ENCODE results near the gene ECHDC3.

Gene ECHDC3

DNA sequence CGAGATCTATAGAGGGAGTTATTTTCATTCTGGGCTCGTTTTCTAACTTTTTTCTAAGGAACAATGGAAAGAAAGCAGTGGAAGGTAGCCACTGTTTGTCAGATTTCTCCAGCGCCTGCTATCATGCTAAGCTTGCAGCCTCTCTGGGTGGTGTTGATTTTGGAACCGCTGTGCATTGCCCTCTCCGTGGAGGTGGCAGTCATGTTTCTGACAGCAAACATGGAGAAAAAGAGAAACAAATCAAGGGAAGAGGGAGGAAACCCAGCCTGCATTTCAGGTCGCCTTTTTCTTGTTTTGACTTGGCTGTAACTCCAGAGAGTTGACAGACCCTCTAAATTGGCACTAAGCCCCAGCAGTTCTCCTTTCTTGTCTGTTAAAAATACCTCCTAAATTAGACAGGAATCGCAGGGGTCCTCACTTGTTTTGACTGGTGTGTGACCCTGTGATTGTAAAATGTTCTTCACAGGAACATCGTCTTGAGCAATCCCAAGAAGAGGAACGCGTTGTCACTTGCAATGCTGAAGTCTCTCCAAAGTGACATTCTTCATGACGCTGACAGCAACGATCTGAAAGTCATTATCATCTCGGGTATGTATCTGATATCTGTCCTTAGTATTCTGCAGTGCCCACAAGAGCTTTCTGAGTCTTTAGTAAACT lies 4.8 kb downstream of the ECHDC3 start:
- no peak for DNase-seq (ENCODE audit: low read depth in 2 of 3, low spot score in 1 of 3)

DNA sequence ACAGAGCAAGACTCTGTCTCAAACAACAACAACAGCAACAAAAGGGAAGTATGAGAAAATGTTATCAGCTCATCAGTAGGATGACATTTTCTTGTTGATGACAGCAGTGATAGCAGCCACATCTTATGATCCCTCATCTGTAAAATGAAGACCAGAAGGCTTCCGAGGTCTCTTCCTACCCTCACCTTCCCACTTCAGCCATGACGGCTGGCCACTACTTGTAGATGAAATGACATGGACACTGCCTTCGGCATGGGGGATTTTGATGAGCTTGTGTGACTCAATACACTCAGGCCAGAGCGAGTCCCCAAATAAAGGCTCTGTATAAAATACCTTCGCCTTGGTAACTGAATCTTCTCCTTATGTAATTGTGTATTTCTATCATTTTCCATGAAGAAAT lies 6.7 kb downstream of the ECHDC3 start:
- DNase-seq (ENCODE audit: low read depth in 2 of 3, low spot score in 1 of 3): no peak

DNA sequence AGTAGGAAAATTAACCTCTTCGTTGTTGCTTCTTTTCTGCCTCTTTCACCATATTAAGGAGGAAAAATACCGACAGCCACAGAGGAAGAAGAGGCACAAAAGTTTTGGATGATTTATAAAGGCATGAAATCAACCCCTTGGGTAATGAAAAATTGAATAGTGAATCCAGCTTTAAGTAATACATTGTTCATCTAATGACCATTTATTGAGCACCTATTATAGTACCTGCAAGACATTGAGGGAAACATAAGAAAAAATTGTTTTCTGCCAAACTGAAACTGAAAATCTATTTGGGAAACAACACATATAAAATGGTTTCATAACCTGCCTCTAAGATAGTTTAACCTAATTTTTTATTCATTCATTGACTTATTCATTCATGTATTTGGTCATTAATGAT lies 8.2 kb downstream of the ECHDC3 start:
- DNase-seq (ENCODE audit: low read depth in 2 of 3, low spot score in 1 of 3): no peak

DNA sequence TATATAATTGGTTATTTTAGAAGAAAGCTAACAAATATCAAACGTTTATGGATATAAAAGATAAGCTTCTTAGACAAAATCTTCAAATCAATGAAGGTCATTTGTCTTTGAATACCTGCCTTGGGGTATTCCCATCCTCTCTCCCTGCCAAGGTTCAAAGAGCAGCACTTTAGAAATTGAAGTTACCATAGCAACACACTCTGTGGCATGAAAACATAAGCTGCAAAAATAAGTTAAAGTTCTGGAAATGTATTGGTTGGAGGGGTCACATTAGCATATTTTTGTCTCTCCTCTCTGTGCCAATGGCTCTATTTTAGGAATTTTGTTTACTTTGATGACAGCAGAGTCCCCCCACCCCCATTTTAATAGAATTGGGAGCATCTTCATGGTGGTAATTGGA lies 12.0 kb downstream of the ECHDC3 start:
- DNase-seq (ENCODE audit: low read depth in 2 of 3, low spot score in 1 of 3): no peak

DNA sequence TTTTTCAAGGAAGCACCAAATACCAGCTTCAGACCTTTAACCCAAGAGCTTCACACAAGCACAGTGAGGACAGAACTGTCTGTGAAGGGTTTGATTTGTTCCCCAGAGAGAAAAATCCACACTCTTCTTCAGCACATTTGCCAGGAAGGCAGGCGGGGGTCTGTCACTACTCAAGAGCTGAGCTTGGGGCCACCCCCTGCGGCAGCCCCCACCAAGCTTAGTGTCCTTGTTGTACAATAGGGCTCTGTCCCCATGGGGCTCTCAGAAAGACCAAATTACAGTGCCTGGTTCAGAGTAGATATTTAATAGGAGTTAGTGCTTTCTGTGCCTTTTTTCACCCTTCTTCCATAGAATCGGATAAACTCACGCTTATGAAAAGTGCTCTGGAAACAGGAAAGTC lies 12.4 kb downstream of the ECHDC3 start:
- no peak for DNase-seq (ENCODE audit: low read depth in 2 of 3, low spot score in 1 of 3)

DNA sequence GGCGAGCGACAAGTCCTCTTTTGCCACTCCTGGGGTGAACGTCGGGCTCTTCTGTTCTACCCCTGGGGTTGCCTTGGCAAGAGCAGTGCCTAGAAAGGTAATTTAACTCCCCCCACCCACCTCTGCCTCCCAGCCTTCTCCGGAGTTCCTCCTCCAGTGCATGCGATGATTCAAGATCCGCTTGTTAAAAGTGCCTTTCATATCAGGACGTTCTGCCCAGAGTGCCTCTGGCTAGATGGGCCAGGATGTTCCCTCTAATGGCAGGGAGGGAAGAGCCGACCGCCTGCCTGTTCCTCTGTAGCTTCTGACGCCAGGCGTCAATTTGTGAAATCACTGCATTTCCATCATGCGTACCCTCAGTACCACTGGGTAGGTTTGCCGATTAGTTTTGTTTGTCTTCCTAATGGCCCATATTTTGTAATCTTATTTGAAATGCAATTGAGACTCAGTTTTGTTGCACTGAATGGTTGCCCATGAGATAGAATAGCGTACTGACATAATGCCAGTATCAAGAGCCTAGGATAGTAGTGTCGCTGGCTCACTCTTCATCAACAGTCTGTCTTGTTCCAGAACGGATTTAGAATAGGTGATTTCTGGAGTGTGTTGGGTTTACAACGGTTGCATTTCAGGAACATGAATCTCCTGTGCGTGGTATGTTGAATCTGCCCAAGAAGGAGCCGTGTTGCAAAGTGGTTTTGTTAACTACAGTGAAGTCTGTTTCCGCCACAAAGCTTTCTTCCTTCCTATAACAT lies 13.5 kb downstream of the ECHDC3 start:
- no peak for DNase-seq (ENCODE audit: low read depth in 2 of 3, low spot score in 1 of 3)

DNA sequence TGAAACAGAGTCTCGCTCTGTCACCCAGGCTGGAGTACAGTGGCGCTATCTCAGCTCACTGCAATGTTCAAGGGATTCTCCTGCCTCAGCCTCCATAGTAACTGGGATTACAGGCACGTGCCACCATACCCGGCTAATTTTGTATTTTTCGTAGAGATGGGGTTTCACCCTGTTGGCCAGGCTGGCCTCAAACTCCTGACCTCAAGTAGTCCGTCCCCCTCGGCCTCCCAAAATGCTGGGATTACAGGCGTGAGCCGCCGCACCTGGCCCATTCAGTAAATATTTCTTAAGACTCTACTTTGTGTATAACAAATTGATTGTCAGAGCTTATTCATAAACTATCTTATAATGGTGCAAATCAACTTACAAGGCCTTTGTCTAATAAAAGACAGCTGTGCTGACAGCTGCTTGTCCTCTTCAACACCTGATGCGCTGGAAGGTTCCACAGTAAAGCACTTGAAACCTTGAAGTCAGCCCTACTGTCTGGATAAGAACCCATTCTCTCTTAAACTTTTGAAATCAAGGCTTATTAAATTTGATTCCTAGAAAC lies 14.7 kb downstream of the ECHDC3 start:
- DNase-seq (ENCODE audit: low read depth in 2 of 3, low spot score in 1 of 3): no peak

DNA sequence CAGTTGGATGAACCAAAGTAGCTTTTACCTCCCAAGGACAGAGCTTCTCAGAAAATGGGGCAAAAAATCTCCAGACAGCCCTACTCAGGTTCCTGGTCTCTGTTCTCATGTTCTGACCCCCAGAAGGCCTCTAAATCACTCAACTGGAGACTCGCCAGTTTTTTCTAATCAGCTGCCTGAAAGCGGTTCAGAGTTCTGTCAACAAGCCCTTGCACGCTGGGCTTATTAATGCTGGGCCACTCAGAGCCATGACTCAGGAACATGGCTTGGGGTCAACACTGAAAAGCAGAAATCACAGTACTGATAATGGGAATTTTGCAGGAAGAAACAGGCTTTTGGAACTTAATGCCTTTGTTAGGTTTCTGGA lies 15.3 kb downstream of the ECHDC3 start:
- DNase-seq (ENCODE audit: low read depth in 2 of 3, low spot score in 1 of 3): no peak

DNA sequence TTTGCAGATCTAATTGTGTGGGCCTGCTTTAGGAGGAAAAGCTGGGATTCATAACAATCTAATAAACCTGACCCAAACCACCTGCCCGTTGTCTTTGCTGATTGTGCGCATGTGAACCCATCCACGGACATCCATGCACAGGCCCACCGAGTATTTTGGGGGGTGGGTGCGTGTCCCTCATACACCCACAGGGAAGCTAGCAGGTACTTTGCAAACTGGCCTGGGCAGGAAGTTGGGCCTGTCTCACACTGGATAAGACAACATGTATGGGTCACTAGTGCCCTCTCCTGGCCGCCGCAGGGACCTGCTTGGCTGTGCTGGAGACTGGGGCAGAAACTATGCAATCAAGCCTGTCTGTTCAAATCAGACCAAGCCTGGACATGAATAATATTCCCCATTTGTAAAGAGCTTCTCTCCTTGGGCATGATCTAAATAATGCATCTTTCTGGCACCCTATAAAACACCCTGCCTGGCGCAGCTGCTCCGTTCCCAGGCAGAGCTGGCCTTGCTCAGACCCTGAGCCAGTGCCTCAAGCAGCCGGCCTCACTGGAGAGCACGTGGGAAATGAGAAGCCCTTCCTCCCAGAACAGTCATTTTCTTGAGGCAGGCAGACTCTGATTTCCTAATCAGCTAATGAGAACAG lies 15.8 kb downstream of the ECHDC3 start:
- peak; percentile 79 to 85 (median 80) for DNase-seq (ENCODE audit: low read depth in 2 of 3, low spot score in 1 of 3)

DNA sequence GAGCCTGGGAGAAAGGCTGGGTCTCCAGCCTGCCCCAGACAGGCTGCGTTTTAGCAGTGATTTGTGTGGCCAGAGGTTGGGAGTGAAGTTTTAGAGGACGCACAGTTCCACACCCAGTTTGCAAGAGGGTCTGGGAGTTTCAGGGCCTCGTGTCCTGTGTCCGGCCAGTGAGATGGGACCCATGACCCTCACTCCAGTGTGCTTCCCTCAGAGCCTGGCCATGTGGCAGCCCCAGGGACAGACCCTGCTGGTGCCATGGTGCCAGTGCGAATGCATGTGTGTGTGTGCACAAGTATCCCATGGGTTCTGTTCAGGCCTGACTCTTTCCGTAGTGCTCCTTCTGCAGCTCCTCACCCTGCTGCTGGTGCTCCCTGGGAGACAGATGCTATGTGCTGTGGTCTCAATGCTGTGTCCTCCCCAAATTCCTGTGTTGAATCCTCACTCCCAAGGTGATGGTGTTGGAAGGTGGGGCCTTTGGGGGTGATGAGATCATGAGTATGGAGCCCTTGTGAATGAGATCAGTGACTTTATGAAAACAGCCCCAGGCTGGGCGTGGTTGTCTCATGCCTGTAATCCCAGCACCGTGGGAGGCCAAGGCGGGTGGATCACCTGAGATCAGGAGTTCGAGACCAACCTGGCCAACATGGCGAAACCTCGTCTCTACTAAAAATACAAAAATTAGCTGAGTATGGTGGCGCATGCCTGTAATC lies 16.5 kb downstream of the ECHDC3 start:
- DNase-seq (ENCODE audit: low read depth in 2 of 3, low spot score in 1 of 3): no peak

DNA sequence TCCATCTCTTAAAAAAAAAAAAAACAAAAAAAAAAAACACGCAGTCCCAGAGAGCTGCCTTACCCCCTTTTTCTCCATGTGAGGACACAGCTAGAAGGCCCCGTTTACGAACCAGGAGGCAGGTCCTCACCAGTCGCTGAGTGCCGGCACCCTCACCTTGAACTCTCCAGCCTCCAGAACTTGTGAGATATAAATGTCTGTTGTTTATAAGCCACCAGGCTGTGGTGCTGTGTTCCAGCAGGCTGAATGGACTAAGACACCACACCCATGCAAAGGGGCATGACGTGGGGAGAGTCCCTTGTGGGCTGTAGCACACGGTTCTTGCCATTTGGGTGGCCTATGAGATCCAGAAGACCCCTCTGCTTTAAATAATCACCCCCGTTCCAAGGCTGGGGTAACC lies 17.2 kb downstream of the ECHDC3 start:
- DNase-seq (ENCODE audit: low read depth in 2 of 3, low spot score in 1 of 3): no peak

DNA sequence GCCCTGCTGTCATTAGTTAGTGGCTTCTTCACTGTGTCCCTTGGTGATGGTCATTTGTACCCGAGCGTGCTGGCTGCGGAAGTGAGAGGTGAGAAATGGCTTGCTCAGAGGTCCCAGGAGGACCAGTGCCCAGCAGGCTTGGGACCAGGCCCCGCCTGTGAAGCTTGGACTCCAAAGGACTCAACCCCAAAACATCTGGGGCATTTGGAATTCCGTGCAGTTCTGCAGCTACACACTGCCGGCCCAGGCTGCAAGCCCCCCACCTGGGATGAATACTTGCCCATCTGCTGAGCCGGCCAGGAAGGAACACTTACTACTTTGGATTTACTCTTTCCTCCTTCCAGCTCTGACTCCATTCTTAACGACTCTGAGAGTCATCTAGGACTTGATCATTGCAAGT lies 18.0 kb downstream of the ECHDC3 start:
- no peak for DNase-seq (ENCODE audit: low read depth in 2 of 3, low spot score in 1 of 3)

DNA sequence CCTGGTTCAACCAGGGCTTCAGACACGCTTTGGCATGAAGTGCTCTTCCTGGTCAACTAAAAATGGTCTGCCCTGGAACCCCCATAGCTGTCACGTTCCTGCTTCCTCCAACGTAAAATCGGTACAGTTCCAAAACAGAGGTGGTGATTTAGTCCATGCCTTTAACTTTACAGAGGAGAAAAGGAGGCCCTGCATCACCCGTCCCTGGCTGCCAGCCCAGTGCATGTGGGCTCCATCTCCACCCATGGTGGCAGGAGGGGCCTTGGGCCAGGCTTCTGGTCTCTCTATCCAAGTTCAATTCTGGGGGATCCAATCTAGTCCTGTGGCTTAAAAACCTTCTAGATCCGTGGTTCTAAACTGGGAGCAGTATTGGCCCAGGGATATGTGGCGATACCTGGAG lies 18.7 kb downstream of the ECHDC3 start:
- no peak for DNase-seq (ENCODE audit: low read depth in 2 of 3, low spot score in 1 of 3)

DNA sequence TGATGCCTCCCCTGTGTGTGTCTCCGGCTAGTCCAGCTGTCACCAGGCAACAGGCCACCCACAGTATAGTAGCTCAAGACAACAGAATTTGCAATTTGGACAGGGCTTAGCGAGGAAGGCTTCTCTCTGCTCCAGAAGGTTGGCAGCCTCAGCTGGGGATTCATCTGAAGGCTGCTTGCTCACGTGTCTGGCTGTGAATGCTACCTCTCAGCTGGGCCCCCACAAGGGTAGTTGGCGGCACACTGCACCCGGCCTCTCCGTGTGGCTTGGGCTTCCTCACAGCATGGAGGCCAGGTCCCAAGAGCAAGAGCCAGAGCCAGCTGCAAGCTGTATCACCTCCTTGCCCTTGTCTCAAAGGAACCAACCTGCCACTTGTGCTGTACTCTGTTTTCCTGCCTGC lies 19.2 kb downstream of the ECHDC3 start:
- DNase-seq (ENCODE audit: low read depth in 2 of 3, low spot score in 1 of 3): no peak

DNA sequence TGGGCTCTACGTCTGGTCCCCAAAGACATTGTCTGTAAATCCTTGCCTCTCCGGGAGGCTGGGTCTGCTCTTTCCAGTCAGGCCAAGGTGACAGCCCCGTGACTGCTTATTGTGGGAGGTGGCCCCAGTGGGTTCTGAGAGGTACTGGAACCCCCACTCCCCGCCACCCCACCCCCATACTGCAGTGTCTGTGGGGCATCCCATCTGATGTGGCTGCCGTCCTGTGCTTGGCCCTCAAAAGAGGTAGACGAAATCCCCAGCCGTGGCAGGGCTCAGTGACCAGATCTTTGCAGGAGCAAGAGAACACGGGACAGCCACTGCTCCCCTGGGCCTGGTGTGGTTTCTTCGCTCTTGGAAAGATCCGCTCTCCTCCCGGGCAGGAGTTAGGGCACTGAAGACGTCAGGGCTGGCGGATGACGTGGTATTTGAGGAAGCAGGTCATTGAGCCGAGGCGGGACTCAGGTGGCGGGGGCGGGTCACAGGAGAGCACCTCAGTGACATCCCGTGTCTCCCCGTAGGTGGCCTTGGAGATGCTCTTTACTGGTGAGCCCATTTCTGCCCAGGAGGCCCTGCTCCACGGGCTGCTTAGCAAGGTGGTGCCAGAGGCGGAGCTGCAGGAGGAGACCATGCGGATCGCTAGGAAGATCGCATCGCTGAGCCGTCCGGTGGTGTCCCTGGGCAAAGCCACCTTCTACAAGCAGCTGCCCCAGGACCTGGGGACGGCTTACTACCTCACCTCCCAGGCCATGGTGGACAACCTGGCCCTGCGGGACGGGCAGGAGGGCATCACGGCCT lies 20.7 kb downstream of the ECHDC3 start:
- DNase-seq (ENCODE audit: low read depth in 2 of 3, low spot score in 1 of 3): no peak

DNA sequence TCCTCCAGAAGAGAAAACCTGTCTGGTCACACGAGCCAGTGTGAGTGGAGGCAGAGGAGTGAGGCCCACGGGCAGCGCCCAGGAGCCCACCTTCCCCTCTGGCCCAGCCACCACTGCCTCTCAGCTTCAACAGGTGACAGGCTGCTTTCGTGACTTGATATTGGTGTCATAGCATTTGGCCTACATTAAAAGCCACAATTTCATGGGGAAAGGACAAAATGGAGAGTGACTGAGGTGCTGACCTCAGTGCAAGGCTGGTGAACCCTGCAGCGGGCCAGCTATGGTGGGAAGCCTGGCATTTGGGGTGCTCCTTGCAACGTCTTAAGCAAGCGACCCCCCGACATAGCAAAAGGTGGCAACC lies 21.3 kb downstream of the ECHDC3 start:
- DNase-seq (ENCODE audit: low read depth in 2 of 3, low spot score in 1 of 3): no peak

DNA sequence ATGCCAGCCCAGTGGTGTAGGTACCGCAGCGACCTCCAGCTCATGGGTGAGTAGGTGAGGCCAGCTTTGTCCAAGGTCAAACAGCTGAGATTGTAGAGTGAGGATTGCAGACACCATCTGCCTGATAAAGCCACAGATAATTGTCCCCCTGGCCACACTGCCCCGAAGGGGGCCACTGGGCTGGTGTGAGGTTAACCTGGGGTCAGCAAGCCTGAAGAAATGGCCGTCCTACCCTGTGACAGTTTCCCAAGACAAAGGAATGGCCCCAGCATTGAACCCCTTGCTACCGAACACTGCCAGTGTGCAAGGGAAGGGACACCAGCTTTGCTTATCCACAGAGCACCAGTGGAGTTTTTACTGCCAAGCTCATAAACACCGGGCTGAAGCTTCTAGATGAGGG lies 23.0 kb downstream of the ECHDC3 start:
- DNase-seq (ENCODE audit: low read depth in 2 of 3, low spot score in 1 of 3): no peak

DNA sequence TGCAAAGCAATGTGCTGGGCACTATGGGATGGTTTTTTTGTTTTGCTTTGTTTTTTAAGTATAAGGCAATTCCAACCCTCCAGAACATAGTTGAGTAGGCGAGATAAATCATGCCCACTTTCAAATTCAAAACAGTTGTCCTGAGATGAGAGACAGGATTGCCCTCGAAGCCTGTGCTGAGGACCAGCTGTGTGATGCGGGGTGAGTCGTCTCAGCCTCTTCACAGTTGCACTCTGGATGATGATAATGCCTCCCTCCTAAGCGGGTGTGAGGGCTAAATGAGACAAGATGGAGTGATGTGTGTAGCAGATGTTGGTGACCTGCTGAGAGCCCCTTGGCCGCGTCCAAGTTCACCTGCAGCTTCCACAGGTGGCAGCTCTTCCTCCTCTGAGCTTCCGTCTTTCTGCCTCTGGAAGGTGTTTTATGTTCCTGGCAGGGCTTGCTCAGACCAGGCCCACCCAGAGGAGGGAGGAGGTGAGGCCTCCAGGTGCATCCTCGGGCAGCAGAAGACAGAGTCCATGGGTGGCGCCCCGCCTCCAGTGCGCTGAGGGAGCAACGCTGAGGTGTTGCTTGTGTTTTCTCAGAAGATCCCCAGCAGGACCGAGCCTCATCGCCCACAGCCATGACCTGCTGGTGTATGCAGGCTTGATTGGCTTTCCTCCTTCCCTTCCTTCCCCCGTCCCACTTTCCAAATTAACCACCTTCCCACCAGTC lies 30.6 kb downstream of the ECHDC3 start:
- DNase-seq (ENCODE audit: low read depth in 2 of 3, low spot score in 1 of 3): no peak

DNA sequence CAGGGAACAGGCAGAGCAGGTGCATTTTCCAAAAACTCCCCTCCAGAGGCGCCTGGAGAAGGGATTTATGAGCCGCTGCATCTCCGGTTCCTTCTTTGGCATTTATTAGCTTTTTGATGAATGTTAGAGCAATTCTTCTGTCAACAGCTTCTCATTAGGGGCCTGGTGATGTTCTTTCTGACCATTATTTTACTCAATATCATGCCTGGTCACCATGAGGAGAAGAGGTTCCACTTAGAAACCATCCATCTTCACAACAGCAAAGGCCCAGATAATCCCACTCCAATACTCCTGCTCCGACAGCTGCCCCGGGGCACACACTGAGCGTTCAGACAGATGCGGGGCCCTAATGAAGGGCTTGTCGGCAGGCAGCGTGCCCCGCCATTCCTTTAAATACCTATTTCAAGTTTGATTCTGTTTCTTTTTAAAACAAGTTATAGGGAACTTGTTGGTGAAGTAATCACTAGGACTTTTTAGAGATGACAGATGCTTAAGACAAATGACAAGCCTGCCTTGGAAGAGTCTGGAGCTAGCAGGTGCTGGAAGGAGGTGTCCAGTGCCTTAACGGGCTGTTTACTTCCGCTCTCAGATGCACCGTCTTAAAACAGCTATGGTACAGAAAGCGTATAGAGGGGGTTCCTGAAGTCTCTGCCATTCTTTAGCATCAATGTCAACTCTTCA lies 31.7 kb downstream of the ECHDC3 start:
- DNase-seq (ENCODE audit: low read depth in 2 of 3, low spot score in 1 of 3): no peak

DNA sequence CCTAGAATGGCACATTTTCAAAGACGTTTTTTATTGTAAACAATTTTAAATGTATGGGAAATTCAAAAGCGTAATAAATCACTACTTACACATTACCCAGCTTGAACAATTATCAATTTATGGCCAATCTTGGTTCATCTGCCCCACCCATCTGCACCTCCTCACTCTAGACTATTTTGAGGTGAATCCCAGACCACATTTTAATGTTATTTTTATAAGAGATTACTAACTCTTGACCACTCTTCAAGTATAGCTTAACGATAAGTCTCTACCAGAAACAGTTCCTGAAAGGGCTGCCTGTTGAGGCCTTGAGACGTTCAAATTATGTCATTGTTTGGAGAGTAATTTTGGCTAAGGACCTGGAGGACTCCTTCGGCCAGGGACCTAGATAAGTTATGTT lies 33.2 kb downstream of the ECHDC3 start:
- no peak for DNase-seq (ENCODE audit: low read depth in 2 of 3, low spot score in 1 of 3)

All from stimulated activated CD4-positive, alpha-beta T cell treated with anti-CD3 and anti-CD28 coated beads, Interleukin-12 subunit alpha, Interleukin-12 subunit beta, amount 100 ng/mL, for 48 hours (primary cell).